Measurements from ENCODE around the gene PKN1. TPM values are rescaled to one million over a fixed set of nuclear protein-coding genes. Genes with fewer than 3 reads are reported as not detected.

The PKN1 gene
- total and polyA plus RNA-seq, 4 donors: 13.7 to 41.6 (median 22.3) TPM

- peak overlapping the region; percentile 60 to 63 for H3K27ac ChIP-seq (ENCODE audit: low read depth in 1 of 2, low read length in 2 of 2)
- H3K4me3 ChIP-seq (ENCODE audit: low read depth in 1 of 3, low read length in 3 of 3): no peak overlapping the region
- no peaks in the 10 kb centered on the region for H3K27me3 ChIP-seq (ENCODE audit: control insufficient read depth in 4 of 4, insufficient read depth in 4 of 4, low read length in 3 of 4)
- H3K4me1 ChIP-seq (ENCODE audit: control insufficient read depth in 4 of 4, insufficient read depth in 4 of 4, low read length in 3 of 4): peaks cover 25 to 49% (median 40%) of the 10 kb centered on the region in 4 donors
- no peaks in the 10 kb centered on the region for H3K9me3 ChIP-seq (ENCODE audit: control insufficient read depth in 4 of 4, low read length in 3 of 4)
- peaks cover 5 to 19% (median 14%) of the 10 kb centered on the region in 4 donors for H3K36me3 ChIP-seq (ENCODE audit: control insufficient read depth in 4 of 4, insufficient read depth in 3 of 4, low read depth in 1 of 4, low read length in 3 of 4)
- no peak for DNase-seq (ENCODE audit: low spot score)
- TF ChIP-seq FOXA2 (IDR thresholded peaks at IDR 0.05): no peak
- no peak for TF ChIP-seq REST (IDR thresholded peaks at IDR 0.05)
- no peak for TF ChIP-seq RAD21 (IDR thresholded peaks at IDR 0.05)
- TF ChIP-seq HNF4A (conservative IDR thresholded peaks at IDR 0.05): no peak
- TF ChIP-seq ZBTB33 (IDR thresholded peaks at IDR 0.05): no peak
- TF ChIP-seq GABPA (IDR thresholded peaks at IDR 0.05 in 1 of 2, conservative IDR thresholded peaks at IDR 0.05 in 1 of 2): no peak
- no peak for TF ChIP-seq JUND (IDR thresholded peaks at IDR 0.05)
- TF ChIP-seq, protein P1, sequence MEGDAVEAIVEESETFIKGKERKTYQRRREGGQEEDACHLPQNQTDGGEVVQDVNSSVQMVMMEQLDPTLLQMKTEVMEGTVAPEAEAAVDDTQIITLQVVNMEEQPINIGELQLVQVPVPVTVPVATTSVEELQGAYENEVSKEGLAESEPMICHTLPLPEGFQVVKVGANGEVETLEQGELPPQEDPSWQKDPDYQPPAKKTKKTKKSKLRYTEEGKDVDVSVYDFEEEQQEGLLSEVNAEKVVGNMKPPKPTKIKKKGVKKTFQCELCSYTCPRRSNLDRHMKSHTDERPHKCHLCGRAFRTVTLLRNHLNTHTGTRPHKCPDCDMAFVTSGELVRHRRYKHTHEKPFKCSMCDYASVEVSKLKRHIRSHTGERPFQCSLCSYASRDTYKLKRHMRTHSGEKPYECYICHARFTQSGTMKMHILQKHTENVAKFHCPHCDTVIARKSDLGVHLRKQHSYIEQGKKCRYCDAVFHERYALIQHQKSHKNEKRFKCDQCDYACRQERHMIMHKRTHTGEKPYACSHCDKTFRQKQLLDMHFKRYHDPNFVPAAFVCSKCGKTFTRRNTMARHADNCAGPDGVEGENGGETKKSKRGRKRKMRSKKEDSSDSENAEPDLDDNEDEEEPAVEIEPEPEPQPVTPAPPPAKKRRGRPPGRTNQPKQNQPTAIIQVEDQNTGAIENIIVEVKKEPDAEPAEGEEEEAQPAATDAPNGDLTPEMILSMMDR (IDR thresholded peaks at IDR 0.05; ENCODE audit: low read depth, low read length, missing input control): no peak
- TF ChIP-seq RXRA (IDR thresholded peaks at IDR 0.05): no peak
- TF ChIP-seq FOXA1 (IDR thresholded peaks at IDR 0.05): no peak
- TF ChIP-seq YY1 (IDR thresholded peaks at IDR 0.05): no peak
- TF ChIP-seq NR2F2 (IDR thresholded peaks at IDR 0.05): no peak
- no peak for TF ChIP-seq EGR1 (IDR thresholded peaks at IDR 0.05; ENCODE audit: low read depth in 2 of 2)
- TF ChIP-seq ATF3 (IDR thresholded peaks at IDR 0.05): no peak
- TF ChIP-seq TAF1 (conservative IDR thresholded peaks at IDR 0.05): no peak
- no peak for TF ChIP-seq SP1 (IDR thresholded peaks at IDR 0.05)
- TF ChIP-seq, protein P2, sequence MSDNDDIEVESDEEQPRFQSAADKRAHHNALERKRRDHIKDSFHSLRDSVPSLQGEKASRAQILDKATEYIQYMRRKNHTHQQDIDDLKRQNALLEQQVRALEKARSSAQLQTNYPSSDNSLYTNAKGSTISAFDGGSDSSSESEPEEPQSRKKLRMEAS (IDR thresholded peaks at IDR 0.05): no peak
- no peak for TF ChIP-seq HNF4G (IDR thresholded peaks at IDR 0.05)
- H3K9ac ChIP-seq (ENCODE audit: low read depth in 1 of 2, low read length in 2 of 2): no peak overlapping the region
- 84% methylated on average over 4 of the region's 4 CpGs for WGBS
These were observed 78.1 kb downstream of the PKN1 start for GRCh38 chr19:14511229-14511593.

All from liver (tissue), 9 donors.